Erythroblast (primary cell): ENCODE results near the gene HOXB13.

Experiments
- GATA1 ChIP-seq: IDR thresholded peaks from 2 replicates; pipeline ENCODE4 v1.6.1; 2011; ENCODE audit warnings: low read depth, mild to moderate bottlenecking, control low read depth, low read length, moderate library complexity
- POLR2A ChIP-seq: IDR thresholded peaks from 2 replicates; pipeline ENCODE4 v1.6.1; 2011; ENCODE audit warnings: mild to moderate bottlenecking, low read length

DNA sequence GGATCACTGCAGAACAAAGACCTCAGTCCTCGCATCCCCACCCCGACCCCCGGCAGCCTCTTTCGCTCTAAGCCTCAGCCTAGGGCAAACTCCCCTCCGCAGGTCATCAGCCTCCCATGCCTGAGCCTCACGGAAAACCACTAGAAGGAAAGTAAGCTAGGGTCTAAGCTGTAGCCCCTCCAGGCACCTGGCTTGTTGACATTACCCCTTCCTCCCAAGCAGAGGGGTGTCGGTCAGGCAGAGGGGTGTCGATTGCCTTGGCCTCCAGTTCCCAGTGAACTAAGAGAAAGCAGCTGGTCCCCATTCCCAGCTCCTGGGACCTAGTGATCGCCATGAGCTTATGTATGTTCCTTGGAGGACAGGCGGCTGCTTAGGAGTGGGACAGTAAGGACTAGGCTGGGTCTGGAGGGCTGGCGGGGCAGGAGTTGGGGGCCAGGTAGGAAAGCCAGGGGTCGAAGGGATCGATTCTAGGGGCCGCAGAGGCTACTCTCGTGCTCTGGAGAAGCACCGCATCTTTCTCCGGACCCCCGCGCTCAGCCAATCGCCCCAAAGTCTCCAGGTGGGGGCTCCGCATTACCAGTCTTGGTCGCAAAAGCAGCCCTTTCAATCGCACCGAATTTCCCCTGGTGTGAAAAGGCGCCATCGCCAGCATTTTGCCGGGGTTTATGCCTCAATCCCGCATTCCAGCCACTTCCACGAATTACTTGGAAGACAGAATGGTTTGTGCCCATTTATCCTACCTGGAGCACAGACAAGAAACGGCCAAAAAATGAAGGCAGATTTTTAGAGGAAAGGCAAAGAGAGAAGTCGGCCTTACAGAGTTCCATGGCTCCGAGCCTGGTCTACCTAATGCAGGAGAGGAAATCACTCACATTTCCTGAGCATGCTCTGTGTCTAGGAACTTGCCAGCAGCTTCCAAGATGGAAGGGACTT is 21.3 kb upstream of the HOXB13 start:
- TF ChIP-seq POLR2A (no peak), GATA1 (no peak)
